ENCODE results near the gene PLCH1. TPM values are rescaled to one million over a fixed set of nuclear protein-coding genes. Genes with fewer than 3 reads are reported as not detected.
"Not testable (repeated sequence)": the region's sequence is repeated elsewhere in the genome, so short reads cannot be mapped to it uniquely, and the experiment has no call there.

Gene PLCH1
- total and polyA plus RNA-seq, 3 experiments from 2014 or later = not detected

- no peaks in the 10 kb centered on the region for H3K36me3 ChIP-seq (ENCODE audit: insufficient read depth, low read length)
- H3K27me3 Mint-ChIP-seq = peaks cover 1 to 4% of the 10 kb centered on the region in 2 donors
- H3K4me3 Mint-ChIP-seq = no peak overlapping the region
- H3K27ac ChIP-seq (ENCODE audit: low read depth, low read length) = no peak overlapping the region
- no peaks in the 10 kb centered on the region for H3K27me3 ChIP-seq (ENCODE audit: insufficient read depth, low read length, poor library complexity, severe bottlenecking)
- H3K4me1 Mint-ChIP-seq = no peaks in the 10 kb centered on the region
- H3K9me3 Mint-ChIP-seq = no peaks in the 10 kb centered on the region
- no peaks in the 10 kb centered on the region for H3K9me3 ChIP-seq (ENCODE audit: low read length)
- ChIA-PET CTCF (no interaction called here), POLR2A (no interaction called here)
- no peaks in the 10 kb centered on the region for H3K36me3 Mint-ChIP-seq
- no peak for DNase-seq
- H3K4me3 ChIP-seq (ENCODE audit: low read length) = no peak overlapping the region
- no peaks in the 10 kb centered on the region for H3K4me1 ChIP-seq (ENCODE audit: insufficient read depth, low read length)
- no peak overlapping the region for H3K27ac Mint-ChIP-seq
Observed at GRCh38 chr3:155641956-155642355, 102.9 kb downstream of the PLCH1 start.

- Mint-ChIP-seq H3K27ac (no peak overlapping the region), H3K36me3 (no peaks in the 10 kb centered on the region), H3K27me3 (peaks cover 1 to 4% of the 10 kb centered on the region in 2 donors), H3K4me1 (no peaks in the 10 kb centered on the region), H3K4me3 (no peak overlapping the region), H3K9me3 (no peaks in the 10 kb centered on the region)
- ChIA-PET CTCF (no interaction called here), POLR2A (no interaction called here)
- Histone ChIP-seq H3K4me3 (ENCODE audit: low read length) (no peak overlapping the region), H3K4me1 (ENCODE audit: insufficient read depth, low read length) (no peaks in the 10 kb centered on the region), H3K27ac (ENCODE audit: low read depth, low read length) (no peak overlapping the region), H3K27me3 (ENCODE audit: insufficient read depth, low read length, poor library complexity, severe bottlenecking) (no peaks in the 10 kb centered on the region), H3K9me3 (ENCODE audit: low read length) (no peaks in the 10 kb centered on the region), H3K36me3 (ENCODE audit: insufficient read depth, low read length) (no peaks in the 10 kb centered on the region)
- no peak for DNase-seq
Observed at GRCh38 chr3:155640098-155640497, 104.8 kb downstream of the PLCH1 start.

- Mint-ChIP-seq H3K9me3 (no peaks in the 10 kb centered on the region), H3K27me3 (peaks cover 1 to 4% of the 10 kb centered on the region in 2 donors), H3K36me3 (no peaks in the 10 kb centered on the region), H3K4me1 (no peaks in the 10 kb centered on the region), H3K4me3 (no peak overlapping the region), H3K27ac (no peak overlapping the region)
- Histone ChIP-seq H3K27me3 (ENCODE audit: insufficient read depth, low read length, poor library complexity, severe bottlenecking) (no peaks in the 10 kb centered on the region), H3K4me1 (ENCODE audit: insufficient read depth, low read length) (no peaks in the 10 kb centered on the region), H3K4me3 (ENCODE audit: low read length) (no peak overlapping the region), H3K36me3 (ENCODE audit: insufficient read depth, low read length) (no peaks in the 10 kb centered on the region), H3K27ac (ENCODE audit: low read depth, low read length) (no peak overlapping the region), H3K9me3 (ENCODE audit: low read length) (no peaks in the 10 kb centered on the region)
- no peak for DNase-seq
- POLR2A ChIA-PET = no interaction called here
- CTCF ChIA-PET = no interaction called here
Observed at GRCh38 chr3:155639462-155640055, 105.3 kb downstream of the PLCH1 start.

GRCh38 chr3:155638461-155638860, 106.4 kb downstream of the PLCH1 start:
- H3K27me3 ChIP-seq (ENCODE audit: insufficient read depth, low read length, poor library complexity, severe bottlenecking); H3K4me1 ChIP-seq (ENCODE audit: insufficient read depth, low read length); POLR2A ChIA-PET; H3K4me1 Mint-ChIP-seq; H3K36me3 Mint-ChIP-seq; H3K36me3 ChIP-seq (ENCODE audit: insufficient read depth, low read length); H3K9me3 ChIP-seq (ENCODE audit: low read length); H3K27ac ChIP-seq (ENCODE audit: low read depth, low read length); H3K27ac Mint-ChIP-seq; H3K27me3 Mint-ChIP-seq; H3K4me3 ChIP-seq (ENCODE audit: low read length); DNase-seq; H3K9me3 Mint-ChIP-seq; H3K4me3 Mint-ChIP-seq; CTCF ChIA-PET: not testable (repeated sequence)

- no peak overlapping the region for H3K27ac ChIP-seq (ENCODE audit: low read depth, low read length)
- ChIA-PET POLR2A (no interaction called here), CTCF (no interaction called here)
- Mint-ChIP-seq H3K4me1 (no peaks in the 10 kb centered on the region), H3K9me3 (no peaks in the 10 kb centered on the region), H3K27me3 (peaks cover 1 to 4% of the 10 kb centered on the region in 2 donors), H3K4me3 (no peak overlapping the region), H3K27ac (no peak overlapping the region), H3K36me3 (no peaks in the 10 kb centered on the region)
- DNase-seq = no peak
- no peak overlapping the region for H3K4me3 ChIP-seq (ENCODE audit: low read length)
- H3K4me1 ChIP-seq (ENCODE audit: insufficient read depth, low read length) = no peaks in the 10 kb centered on the region
- H3K36me3 ChIP-seq (ENCODE audit: insufficient read depth, low read length) = no peaks in the 10 kb centered on the region
- no peaks in the 10 kb centered on the region for H3K27me3 ChIP-seq (ENCODE audit: insufficient read depth, low read length, poor library complexity, severe bottlenecking)
- no peaks in the 10 kb centered on the region for H3K9me3 ChIP-seq (ENCODE audit: low read length)
Observed at GRCh38 chr3:155637567-155637966, 107.3 kb downstream of the PLCH1 start.

GRCh38 chr3:155635056-155635455, 109.8 kb downstream of the PLCH1 start:
- H3K9me3 Mint-ChIP-seq = no peaks in the 10 kb centered on the region
- H3K4me1 Mint-ChIP-seq = no peaks in the 10 kb centered on the region
- no peaks in the 10 kb centered on the region for H3K27me3 ChIP-seq (ENCODE audit: insufficient read depth, low read length, poor library complexity, severe bottlenecking)
- H3K4me3 Mint-ChIP-seq = no peak overlapping the region
- no peak overlapping the region for H3K4me3 ChIP-seq (ENCODE audit: low read length)
- ChIA-PET CTCF (no interaction called here), POLR2A (no interaction called here)
- no peak for DNase-seq
- H3K27ac Mint-ChIP-seq = no peak overlapping the region
- H3K9me3 ChIP-seq (ENCODE audit: low read length) = no peaks in the 10 kb centered on the region
- H3K27ac ChIP-seq (ENCODE audit: low read depth, low read length) = no peak overlapping the region
- no peaks in the 10 kb centered on the region for H3K4me1 ChIP-seq (ENCODE audit: insufficient read depth, low read length)
- no peaks in the 10 kb centered on the region for H3K36me3 ChIP-seq (ENCODE audit: insufficient read depth, low read length)
- peaks cover 1 to 8% of the 10 kb centered on the region in 2 donors for H3K27me3 Mint-ChIP-seq
- no peaks in the 10 kb centered on the region for H3K36me3 Mint-ChIP-seq

- H3K36me3 Mint-ChIP-seq = no peaks in the 10 kb centered on the region
- H3K9me3 Mint-ChIP-seq = no peaks in the 10 kb centered on the region
- CTCF ChIA-PET = no interaction called here
- POLR2A ChIA-PET = no interaction called here
- Histone ChIP-seq H3K9me3 (ENCODE audit: low read length) (no peaks in the 10 kb centered on the region), H3K27ac (ENCODE audit: low read depth, low read length) (no peak overlapping the region), H3K36me3 (ENCODE audit: insufficient read depth, low read length) (no peaks in the 10 kb centered on the region), H3K27me3 (ENCODE audit: insufficient read depth, low read length, poor library complexity, severe bottlenecking) (no peaks in the 10 kb centered on the region), H3K4me1 (ENCODE audit: insufficient read depth, low read length) (no peaks in the 10 kb centered on the region), H3K4me3 (ENCODE audit: low read length) (no peak overlapping the region)
- peak overlapping the region in 1 of 8 donors; percentile 48 for H3K27ac Mint-ChIP-seq
- no peak overlapping the region for H3K4me3 Mint-ChIP-seq
- DNase-seq = no peak
- H3K27me3 Mint-ChIP-seq = peaks cover 1 to 4% of the 10 kb centered on the region in 2 donors
- no peaks in the 10 kb centered on the region for H3K4me1 Mint-ChIP-seq
Observed at GRCh38 chr3:155634121-155634719, 110.7 kb downstream of the PLCH1 start.

- H3K9me3 ChIP-seq (ENCODE audit: low read length) = no peaks in the 10 kb centered on the region
- no peaks in the 10 kb centered on the region for H3K9me3 Mint-ChIP-seq
- no peak overlapping the region for H3K27ac Mint-ChIP-seq
- H3K27ac ChIP-seq (ENCODE audit: low read depth, low read length) = no peak overlapping the region
- no peaks in the 10 kb centered on the region for H3K4me1 ChIP-seq (ENCODE audit: insufficient read depth, low read length)
- no peak overlapping the region for H3K4me3 Mint-ChIP-seq
- no peak overlapping the region for H3K4me3 ChIP-seq (ENCODE audit: low read length)
- H3K27me3 ChIP-seq (ENCODE audit: insufficient read depth, low read length, poor library complexity, severe bottlenecking) = no peaks in the 10 kb centered on the region
- ChIA-PET POLR2A (no interaction called here), CTCF (no interaction called here)
- DNase-seq = no peak
- peaks cover 0 to 4% of the 10 kb centered on the region in 2 donors for H3K27me3 Mint-ChIP-seq
- H3K36me3 Mint-ChIP-seq = no peaks in the 10 kb centered on the region
- H3K36me3 ChIP-seq (ENCODE audit: insufficient read depth, low read length) = no peaks in the 10 kb centered on the region
- H3K4me1 Mint-ChIP-seq = no peaks in the 10 kb centered on the region
Observed at GRCh38 chr3:155631323-155632019, 113.4 kb downstream of the PLCH1 start.

Measured in CD8-positive, alpha-beta memory T cell (primary cell).